Measurements from ENCODE around the gene SLC2A6.

- TF ChIP-seq CTCF (IDR thresholded peaks at IDR 0.05; ENCODE audit: low read depth, low read length): no peak
- TF ChIP-seq POLR2A (IDR thresholded peaks at IDR 0.05; ENCODE audit: extremely low read depth, insufficient read length): no peak
- no peak for TF ChIP-seq MYC (IDR thresholded peaks at IDR 0.05; ENCODE audit: low read depth, low read length)
Measured at GRCh38 chr9:133506653-133507038, 27.7 kb upstream of the SLC2A6 start.
